ENCODE data around the gene NUP58.
"Not testable (repeated sequence)": the region's sequence is repeated elsewhere in the genome, so short reads cannot be mapped to it uniquely, and the experiment has no call there.

NUP58 gene

DNA sequence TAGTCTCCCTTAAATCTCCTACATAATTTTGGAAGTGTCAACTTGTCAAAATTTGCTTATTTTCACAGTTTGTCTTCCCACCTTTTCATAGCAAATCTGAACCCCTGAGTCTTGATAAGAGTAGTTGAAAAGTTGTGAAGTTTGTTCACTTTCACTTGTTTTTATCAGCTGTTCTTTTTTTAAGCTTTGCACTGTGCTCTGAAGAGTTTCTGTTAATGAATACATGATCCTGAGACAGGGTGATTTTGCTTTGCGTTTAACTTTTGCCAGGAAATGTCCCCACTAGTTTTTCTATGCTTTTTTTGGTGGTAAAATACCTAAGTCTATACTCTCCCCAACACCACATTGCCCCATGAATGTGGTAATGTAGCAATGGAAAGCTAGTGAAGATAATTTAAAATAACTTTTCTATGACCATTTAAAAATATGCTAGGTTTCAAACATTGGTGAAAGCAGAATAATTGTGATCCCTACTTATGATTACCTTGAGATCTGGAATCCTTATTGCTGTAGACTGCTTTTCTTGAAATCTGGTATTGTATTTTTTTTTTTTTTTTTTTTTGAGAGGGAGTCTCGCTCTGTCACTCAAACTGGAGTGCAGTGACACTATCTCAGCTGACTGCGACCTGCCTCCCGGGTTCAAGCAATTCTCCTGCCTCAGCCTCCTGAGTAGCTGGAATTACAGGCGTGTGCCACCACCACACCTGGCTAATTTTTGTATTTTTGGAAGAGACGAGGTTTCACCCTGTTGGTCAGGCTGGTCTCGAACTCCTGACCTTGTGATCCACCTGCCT is 5.4 kb downstream of the NUP58 start:
- DNase-seq = no peak

DNA sequence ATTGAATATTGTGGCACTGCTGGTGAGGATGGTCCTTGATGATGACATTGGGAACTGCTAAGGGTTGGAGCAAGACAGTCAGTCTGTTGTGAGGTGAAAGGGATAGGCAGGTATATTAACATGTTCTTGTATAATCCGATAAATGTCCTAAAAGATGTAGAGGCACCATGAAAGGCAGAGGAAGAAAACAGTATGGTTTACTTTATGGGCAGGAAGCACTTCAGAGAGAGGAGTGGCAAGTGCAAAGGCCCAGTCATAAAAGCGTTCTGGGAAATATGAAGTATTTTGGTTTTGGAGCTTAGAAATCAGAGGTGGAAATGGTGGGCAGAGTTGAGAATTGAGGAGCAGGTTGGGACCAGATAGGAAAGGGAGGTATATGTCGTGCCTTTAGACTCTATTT is 9.5 kb downstream of the NUP58 start:
- DNase-seq = no peak

DNA sequence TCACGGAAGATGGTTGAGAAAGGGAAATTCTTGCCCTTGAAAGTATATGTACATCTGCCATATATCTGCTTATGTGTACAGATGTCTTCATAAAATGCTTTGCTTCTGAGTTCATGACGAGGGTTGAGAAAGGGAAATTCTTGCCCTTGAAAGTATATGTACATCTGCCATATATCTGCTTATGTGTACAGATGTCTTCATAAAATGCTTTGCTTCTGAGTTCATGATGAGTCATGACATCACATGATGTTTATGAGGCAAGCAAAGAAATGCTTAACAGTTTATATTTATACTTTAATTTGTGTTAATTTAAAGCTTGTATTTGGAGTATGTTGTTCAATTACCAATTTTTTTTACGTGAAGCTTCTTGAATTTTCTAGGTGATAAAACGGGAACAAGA is 17.5 kb downstream of the NUP58 start:
- DNase-seq = not testable (repeated sequence)

DNA sequence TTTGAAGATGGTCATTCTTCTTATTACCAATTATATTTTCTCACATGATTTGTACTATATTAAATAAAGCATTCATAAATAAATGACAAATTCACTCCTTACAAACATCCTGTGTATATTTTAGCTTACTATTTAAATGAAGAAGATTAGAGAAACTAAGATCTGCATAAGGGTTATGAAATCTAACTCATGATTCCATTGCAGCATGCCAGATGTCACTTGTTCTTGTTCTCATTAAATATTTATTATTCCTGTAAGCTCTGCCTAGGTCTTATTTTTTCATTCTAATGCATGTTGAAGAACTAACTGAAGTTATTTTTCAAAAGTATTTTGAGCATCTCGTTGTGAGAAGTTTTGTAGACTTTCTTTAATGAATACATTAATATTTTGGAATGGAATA is 18.3 kb downstream of the NUP58 start:
- DNase-seq = no peak

DNA sequence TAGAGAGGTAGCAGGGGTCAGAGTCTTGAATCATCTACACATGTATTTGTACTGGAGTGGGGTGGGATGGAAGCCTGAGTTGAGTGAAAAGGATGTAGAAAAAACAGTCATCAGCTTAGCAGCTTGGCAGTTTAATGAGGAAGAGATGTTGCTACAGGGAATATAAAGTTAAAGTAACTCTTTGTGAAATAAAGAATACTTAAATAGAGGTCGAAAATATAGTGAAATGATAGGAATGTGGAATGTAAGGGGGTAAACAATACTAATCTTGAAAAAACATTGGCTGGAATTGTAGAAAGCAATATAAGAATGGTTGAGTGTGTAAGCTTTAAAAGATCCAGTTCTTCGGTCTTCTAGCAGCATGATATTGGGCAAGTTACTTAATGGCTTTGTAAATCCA is 22.7 kb downstream of the NUP58 start:
- no peak for DNase-seq

DNA sequence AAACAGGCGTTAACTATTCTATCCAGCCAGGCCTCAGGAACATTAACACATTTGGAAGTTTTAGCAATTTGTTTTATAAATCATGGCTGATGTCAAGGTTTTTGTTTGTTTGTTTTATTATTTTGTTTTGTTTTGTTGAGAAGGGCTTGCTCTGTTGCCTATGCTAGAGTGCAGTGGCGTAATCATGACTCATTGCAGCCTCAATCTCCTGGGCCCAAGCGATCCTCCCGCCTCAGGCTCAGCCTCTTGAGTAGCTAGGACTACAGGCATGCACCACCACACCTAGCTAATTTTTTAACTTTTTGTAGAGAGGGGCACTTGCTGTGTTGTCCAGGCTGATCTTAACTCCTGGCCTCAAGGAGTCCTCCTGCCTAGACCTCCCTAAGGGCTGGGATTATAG is 28.3 kb downstream of the NUP58 start:
- no peak for DNase-seq

DNA sequence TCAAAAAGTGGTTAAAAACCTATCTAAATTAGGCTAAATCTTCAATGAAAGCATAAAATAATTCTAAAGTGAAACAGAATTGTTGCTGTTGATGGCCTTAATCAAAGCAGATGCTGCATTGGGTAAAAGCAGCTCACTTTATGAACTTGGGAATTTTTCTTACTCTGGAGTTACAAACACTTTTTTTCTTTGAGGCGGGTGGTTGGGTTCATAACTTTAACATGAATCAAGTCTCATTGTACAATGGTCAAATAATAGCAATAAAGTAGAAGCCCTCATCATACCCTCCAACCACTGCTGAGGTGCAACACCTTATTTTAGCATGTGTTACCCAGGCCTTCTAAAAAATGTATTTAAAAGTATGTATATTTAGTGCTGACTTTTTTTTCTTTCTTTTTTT is 29.1 kb downstream of the NUP58 start:
- no peak for DNase-seq

DNA sequence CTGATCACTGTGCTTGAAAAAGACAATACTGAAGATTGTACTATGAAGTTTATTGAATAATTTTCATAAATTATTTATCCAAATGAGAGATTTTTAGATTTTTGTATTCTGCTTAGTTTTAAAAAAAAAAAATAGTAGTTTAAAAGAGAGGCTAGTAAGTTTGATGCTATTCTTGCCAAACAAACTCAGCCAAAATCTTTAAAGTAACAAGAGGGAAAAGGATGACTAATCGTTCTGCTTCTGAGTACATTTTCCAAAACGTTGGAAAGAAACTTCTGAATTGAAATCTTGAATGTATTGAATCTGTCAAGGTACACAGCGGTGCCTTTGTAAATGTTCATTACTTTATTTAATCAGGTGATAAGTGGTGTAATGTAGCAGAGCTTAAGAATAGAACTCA is 34.4 kb downstream of the NUP58 start:
- no peak for DNase-seq

DNA sequence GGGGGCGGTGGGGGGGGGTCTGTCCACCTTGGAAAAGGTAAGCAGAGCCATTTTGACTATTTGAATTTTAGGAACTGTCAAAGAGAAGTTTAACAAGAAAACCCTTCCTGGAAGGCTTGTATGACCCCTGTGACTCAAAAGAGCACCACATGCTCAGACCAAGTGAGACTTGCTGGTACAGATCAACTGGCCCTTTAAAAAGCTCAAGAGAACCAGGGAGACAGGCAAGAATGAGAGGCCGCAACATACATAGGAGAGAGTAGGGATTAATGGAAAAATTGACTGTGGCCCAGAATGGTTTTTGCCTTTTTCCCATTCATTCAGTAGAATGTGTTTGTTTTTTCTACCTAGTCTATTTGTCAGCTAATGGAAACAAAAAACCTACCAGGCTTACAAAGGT is 44.2 kb downstream of the NUP58 start:
- DNase-seq = no peak

DNA sequence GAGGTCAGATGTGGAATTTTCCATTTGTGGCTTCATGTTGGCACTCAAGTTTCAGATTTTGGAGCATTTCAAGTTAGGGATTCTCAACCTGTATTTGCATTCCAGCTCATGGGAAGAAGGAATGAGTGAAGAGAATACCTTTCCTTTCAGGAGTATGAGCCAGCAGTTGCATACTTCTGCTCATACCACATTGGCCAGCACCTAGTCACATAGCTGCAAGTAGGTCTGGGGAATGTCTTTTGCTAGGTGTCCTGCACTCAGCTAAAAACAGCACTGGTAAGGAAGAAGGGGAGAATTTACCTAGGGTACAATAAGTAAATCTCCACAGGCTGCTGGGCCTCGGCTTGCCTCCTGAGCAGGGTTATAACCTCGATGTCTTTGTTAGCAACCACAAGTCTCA is 45.7 kb downstream of the NUP58 start:
- DNase-seq = no peak

DNA sequence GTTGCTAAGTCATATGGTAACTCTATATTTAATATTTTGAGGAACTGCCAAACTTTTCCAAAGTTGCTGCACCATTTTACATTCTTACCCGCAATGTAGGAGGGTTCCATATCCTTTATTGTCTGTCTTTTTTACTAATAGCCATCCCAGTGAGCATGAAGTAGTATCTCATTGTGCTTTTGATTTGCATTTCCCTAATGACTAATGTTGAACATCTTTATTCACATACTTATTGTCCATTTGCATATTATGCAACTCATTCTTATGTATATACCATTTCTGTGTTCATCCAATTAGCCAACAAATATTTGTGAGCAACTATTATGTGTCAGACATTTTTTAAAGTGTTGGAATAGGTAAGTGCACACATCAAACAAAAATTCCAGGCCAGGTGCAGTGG is 50.0 kb downstream of the NUP58 start:
- DNase-seq = no peak

DNA sequence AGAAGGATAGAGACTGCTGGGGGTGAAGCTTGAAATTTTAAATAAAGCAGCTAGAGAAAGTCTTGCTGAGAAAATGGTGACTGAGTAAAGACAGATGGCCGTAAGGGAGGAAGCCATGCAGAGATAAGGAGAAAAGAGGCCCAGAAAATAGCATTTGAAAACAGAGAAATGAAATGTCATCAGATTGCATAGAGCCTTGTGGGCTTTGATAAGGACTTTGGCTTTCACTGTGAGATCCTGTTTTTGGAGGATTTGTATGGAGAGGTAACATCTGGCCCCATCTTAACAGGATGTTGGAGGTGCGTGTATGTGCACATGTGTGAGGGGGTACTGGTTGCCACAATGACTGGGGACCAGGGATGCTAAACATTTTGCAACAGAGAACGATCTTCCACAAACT is 50.8 kb downstream of the NUP58 start:
- DNase-seq = no peak

DNA sequence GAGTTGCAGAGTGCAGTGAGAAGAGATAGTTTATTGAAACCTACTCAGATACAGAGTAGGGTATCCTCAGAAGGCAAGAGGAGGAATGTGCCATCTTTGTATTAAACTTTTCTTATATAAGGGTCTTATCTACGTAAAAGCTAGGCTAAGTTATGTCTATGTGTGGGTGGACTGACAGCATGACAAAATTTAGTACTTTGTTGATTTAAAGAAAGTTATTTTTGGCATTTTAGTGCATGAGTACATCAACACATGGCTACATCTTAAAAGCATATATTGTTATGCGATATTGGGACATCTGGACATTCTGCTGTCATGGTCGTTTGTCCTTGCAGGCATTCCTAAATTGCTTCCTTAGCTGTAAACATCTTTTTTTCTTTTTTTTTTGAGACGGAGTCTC is 51.4 kb downstream of the NUP58 start:
- DNase-seq = no peak

DNA sequence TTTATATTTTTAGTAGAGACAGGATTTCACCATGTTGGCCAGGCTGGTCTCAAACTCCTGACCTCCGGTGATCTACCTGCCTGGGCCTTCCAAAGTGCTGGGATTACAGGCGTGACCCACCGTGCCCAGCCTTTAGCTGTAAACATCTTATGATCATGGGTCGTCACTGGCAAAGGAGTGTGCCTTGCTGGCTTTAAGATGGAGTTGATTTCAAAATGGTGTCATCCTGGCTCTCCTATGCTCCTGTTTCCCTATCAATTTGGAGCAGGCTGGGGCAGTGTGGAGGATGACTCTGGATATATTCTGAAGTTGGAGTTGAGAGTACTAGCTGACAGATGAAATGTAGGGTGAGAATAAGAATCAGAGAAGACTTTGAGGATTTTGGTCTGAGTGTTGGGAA is 51.9 kb downstream of the NUP58 start:
- no peak for DNase-seq

DNA sequence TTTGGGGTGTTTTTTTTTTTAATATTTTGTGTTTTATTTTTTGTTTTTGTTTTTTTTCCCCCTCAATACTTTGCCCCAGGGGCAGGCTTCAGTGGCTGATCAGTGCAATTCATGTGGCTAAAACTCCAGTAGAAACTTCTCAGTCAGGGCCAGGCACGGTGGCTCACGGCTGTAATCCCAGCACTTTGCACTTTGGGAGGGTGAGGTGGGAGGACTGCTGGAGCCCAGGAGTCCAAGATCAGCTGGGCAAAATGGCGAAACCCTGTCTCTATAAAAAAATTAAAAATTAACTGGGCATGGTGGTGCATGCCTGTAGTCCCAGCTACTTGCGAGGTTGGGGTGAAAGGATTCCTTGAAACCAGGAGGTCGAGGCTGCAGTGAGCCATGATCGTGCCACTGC is 53.0 kb downstream of the NUP58 start:
- no peak for DNase-seq

DNA sequence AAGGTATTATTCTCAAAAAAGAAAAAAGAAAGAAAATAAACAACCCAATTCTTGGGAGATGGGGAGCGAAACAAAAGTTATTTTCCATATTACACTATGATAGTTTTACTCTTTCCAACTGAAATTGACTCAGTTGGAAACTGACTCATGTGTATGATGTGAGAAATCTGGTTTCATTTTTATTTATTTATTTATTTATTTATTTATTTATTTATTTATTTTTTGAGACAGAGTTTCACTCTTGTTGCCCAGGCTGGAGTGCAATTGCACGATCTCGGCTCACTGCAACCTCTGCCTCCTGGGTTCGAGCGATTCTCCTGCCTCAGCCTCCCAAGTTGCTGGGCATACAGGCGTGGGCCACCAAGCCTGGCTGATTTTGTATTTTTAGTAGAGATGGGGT is 59.0 kb downstream of the NUP58 start:
- not testable (repeated sequence) for DNase-seq

DNA sequence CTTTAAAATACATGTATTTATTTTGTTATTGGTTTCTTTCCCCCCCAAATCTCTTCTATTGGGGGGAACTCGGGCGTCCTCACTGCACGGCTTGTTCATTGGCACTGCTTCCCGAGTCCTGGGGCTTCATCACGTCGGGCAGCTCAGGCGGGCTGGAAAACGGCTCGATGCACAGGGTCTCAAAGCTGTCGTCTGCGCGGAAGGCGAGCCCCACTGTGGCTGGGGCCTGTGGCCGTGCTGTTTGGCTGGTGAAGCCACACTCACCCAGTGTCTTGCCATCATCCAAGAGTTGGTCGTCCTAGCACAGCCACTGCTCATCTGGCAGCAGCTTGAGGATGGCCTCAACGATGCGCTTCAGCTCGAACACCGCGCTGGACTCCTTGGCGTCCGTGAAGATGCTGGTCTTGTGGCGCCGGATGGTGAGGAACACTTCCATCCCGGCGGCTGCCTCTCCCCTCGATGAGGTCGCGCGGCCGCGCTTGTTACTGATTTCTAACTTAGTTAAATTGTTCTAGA is 64.4 kb downstream of the NUP58 start:
- DNase-seq = no peak

DNA sequence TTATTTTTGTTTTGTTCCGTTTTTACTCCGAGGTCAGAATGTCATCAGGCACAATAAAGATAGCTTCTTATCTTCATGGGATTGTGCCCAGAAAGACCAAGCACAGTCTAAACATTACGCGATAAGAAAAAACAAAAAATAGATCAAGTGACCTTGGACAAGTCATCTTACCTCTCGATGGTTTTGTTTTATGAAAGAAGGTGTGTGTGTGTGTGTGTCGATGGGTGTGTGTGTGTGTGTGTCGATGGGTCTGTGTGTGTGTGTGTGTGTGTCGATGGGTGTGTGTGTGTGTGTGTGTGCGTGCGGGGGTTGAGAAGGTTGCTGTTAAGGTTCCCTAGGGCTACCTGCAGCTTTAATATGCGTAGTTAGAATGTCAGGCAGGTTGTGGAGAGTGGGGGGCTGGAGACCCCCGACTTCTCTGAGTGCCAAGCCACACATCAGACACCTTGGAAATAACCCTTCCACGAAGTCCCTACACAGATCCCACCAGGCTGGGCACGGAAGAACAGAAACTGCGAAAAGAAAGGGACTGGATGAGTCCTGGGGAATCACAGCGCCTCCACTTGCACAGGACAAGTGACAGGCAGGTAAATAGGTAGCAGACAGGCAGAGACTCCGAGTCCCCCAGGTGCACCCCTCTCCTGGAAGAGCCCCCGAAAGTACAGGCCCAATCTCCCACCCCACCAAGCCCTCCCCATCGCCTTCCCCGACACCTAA is 69.9 kb downstream of the NUP58 start:
- no peak for DNase-seq

DNA sequence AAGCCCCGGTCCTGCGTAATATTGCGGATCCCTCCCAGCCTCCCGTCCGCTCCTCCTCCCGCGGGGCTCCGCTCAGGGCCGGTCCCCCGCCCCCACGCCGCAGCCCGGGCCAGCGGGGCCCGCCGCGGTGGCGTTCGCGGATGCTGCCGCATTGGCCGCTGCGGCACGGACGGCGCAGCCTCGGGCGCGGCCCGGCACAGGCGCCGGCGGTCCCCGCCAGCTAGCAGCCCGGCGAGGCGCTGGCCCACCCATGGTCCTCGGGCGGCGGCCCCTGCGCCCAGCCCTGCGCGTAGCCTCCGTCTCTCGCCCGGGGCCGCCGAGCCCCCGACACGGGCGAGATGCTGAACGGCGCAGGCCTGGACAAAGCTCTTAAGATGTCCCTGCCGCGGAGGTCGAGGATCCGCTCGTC is 70.5 kb downstream of the NUP58 start, which contains the start of gene ATP8A2:
Gene ATP8A2 (plus strand): TSS at position 100 of the 409 bp plus-strand sequence. CDS start 239 bp downstream, at position 339.
- DNase-seq = no peak

DNA sequence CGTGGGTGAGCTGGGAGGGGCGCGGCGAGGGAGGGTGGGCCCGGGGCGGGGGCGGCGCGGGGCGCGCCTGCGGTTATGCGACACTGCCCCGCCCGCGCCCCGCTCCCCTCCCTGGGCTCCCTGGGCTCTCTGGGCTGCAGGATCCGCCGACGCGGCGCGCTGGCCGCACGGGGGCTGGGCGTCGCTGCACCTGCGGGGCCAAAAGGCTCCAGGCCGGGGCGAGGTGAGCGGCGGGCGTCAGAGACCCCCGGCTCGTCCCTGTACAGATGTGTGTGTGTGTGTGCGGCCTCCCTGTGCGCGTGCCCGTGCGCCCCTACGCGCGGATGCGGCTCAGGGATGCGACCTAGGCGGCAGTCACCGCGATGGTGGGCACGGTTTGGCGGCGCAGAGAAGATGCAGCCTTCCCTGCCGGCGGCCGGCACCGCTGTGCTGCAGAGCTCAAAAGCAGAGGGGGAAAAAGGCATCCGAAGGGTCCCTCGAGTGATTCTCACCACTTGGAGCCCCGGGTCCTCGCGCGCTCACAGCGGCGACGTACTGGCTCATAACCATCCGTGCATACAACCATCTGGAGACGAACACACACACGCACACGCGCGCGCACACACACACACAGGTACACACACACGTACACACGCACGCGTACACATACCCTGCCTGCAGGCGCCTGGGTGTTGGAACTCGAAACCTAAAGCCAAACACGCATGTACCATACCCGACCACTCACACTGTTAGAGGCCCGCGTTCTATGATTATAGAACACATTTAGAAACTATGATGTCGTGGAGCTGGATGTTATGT is 71.1 kb downstream of the NUP58 start:
- DNase-seq = no peak

DNA sequence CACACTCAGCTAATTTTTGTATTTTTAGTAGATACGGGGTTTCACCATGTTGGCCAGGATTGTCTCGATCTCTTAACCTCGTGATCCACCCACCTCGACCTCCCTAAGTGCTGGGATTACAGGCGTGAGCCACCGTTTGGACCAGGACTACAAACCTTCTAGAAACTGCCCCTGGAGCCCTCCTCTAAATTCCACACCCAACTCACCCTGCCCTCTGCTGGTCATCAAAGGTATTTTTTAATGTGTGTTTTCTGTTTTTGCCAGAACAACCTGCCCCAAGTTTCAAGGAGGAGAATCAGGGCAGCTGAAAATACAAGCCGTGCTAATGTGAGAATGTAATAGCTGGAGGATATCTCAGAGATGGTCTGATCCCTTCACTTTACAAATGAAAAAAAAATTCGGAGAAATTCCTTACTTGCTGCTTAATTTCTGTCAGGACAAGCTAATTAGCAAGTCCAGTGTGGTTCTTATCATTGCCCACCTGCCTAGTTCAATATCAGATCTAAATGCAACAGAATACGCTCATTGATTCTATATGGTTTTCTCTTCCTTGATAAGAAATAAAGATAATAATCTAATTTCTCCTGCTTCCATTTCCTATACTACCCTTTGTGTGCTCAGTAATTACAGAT is 74.4 kb downstream of the NUP58 start:
- peak; percentile 13 for DNase-seq

DNA sequence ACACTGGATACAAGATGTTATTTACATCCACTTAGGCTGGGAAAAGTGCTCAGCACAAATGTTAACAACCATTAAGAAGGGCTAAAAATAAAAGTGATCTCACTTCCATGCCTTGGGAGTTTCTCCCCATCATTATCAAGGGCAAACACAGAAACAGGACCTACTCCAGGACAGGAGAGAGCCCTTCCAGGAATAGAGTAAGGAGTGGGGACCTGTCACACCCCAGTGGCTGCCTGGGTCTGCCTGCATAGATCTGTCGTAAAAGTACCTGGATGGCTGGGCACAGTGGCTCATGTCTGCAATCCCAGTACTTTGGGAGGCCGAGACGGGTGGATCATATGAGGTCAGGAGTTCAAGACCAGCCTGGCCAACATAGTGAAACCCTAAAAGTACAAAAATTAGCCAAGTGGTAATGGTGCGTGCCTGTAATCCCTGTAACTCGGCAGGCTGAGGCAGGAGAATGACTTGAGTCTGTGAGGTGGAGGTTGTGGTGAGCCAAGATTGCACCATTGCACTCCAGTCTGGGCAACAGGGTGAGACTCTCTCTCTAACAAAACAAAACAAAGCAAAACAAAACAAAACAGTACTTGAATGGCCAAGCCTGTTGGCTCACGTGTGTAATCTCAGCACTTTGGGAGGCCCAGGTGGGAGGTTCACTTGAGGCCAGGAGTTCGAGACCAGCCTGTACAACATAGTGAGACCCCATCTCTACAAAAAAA is 76.0 kb downstream of the NUP58 start:
- DNase-seq = no peak
